ENCODE measurements around the gene DLX2. TPM values are rescaled to one million over a fixed set of nuclear protein-coding genes. Genes with fewer than 3 reads are reported as not detected.

DLX2 gene
- total and polyA plus RNA-seq, 2 of the 13 experiments (the other 11 are each of a cell fraction or from before 2014, with no cell fraction given), result 0.07 to 0.15 TPM

DNA sequence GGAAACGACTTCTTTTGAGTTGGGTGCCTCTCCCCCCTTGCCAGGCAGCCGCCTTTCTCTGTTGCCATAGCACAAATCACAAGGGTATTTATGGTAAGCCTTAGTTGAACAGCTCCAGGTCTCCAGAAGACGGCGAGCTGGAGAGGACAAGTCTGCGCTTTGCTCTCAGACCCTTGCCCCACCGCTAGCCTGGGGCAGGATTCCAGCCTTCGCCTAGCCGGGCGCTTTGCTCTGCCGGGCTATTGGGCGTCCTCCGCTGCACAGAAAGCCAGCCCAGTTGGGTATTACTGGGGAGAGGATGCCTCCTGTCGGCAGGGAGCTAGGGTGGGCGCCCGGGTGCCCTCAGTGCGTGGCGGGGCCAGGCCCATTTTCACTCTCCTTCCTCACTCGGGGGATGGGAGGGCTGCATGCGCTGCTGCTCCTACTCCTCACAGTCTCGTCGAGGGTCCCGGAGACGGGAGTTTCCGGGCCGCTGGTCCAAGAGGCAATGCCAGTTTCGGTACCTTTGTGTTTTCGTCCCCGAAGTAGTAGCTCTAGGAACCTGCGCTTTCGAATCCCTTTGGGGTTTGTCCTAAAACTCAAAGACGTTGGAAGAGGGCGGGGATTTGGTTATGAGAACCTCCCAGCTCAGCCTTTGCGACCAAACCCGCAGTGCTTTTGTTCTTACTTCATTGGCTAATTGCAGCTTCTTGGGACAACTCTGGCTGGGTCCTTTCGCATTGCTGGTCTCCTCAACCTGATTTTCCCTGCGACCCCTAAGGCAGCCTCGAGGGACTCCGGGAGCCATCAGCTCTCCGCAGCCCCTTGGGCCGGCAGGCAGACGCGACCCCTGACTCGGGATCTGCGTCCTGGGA is 3.6 kb upstream of the DLX2 start (continued):
- TF ChIP-seq POLR2G (IDR thresholded peaks at IDR 0.05; ENCODE audit: low read depth, low read length) (no peak), SP1 (IDR thresholded peaks at IDR 0.05) (no peak), SP1 (CRISPR knock-in tag; IDR thresholded peaks at IDR 0.05) (no peak), ZNF614 (CRISPR knock-in tag; IDR thresholded peaks at IDR 0.05; ENCODE audit: borderline replicate concordance) (no peak), ELF1 (CRISPR knock-in tag; IDR thresholded peaks at IDR 0.05) (no peak), BORCS8-MEF2B (CRISPR knock-in tag; IDR thresholded peaks at IDR 0.05) (no peak; the same call in 1 of the 2 replicates), POGK (CRISPR knock-in tag; conservative IDR thresholded peaks at IDR 0.05) (no peak)
- TF ChIP-seq, protein P1, sequence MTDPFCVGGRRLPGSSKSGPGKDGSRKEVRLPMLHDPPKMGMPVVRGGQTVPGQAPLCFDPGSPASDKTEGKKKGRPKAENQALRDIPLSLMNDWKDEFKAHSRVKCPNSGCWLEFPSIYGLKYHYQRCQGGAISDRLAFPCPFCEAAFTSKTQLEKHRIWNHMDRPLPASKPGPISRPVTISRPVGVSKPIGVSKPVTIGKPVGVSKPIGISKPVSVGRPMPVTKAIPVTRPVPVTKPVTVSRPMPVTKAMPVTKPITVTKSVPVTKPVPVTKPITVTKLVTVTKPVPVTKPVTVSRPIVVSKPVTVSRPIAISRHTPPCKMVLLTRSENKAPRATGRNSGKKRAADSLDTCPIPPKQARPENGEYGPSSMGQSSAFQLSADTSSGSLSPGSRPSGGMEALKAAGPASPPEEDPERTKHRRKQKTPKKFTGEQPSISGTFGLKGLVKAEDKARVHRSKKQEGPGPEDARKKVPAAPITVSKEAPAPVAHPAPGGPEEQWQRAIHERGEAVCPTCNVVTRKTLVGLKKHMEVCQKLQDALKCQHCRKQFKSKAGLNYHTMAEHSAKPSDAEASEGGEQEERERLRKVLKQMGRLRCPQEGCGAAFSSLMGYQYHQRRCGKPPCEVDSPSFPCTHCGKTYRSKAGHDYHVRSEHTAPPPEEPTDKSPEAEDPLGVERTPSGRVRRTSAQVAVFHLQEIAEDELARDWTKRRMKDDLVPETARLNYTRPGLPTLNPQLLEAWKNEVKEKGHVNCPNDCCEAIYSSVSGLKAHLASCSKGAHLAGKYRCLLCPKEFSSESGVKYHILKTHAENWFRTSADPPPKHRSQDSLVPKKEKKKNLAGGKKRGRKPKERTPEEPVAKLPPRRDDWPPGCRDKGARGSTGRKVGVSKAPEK (CRISPR knock-in tag; IDR thresholded peaks at IDR 0.05; ENCODE audit: borderline replicate concordance), result peak; percentile 21; the same call in 1 of the 2 replicates
- TF ChIP-seq, protein P2, sequence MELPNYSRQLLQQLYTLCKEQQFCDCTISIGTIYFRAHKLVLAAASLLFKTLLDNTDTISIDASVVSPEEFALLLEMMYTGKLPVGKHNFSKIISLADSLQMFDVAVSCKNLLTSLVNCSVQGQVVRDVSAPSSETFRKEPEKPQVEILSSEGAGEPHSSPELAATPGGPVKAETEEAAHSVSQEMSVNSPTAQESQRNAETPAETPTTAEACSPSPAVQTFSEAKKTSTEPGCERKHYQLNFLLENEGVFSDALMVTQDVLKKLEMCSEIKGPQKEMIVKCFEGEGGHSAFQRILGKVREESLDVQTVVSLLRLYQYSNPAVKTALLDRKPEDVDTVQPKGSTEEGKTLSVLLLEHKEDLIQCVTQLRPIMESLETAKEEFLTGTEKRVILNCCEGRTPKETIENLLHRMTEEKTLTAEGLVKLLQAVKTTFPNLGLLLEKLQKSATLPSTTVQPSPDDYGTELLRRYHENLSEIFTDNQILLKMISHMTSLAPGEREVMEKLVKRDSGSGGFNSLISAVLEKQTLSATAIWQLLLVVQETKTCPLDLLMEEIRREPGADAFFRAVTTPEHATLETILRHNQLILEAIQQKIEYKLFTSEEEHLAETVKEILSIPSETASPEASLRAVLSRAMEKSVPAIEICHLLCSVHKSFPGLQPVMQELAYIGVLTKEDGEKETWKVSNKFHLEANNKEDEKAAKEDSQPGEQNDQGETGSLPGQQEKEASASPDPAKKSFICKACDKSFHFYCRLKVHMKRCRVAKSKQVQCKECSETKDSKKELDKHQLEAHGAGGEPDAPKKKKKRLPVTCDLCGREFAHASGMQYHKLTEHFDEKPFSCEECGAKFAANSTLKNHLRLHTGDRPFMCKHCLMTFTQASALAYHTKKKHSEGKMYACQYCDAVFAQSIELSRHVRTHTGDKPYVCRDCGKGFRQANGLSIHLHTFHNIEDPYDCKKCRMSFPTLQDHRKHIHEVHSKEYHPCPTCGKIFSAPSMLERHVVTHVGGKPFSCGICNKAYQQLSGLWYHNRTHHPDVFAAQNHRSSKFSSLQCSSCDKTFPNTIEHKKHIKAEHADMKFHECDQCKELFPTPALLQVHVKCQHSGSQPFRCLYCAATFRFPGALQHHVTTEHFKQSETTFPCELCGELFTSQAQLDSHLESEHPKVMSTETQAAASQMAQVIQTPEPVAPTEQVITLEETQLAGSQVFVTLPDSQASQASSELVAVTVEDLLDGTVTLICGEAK (IDR thresholded peaks at IDR 0.05), result no peak
- TF ChIP-seq, protein P2 (CRISPR knock-in tag; IDR thresholded peaks at IDR 0.05), result no peak
